ENCODE measurements around the gene NPIPA3.
"Not testable (repeated sequence)": the region's sequence is repeated elsewhere in the genome, so short reads cannot be mapped to it uniquely, and the experiment has no call there.

The NPIPA3 gene

GRCh38 chr16:14742273-14743128, 39.3 kb downstream of the NPIPA3 start, which contains the start of gene NPIPA2:
NPIPA2 (plus strand) TSS chr16:14742533; CDS start chr16:14748066, 5,533 bp downstream.
- not testable (repeated sequence) for DNase-seq (ENCODE audit: low read depth)

- DNase-seq (ENCODE audit: low read depth): not testable (repeated sequence)
Observed at GRCh38 chr16:14773654-14774053, 70.4 kb downstream of the NPIPA3 start.

GRCh38 chr16:14775624-14776023, 72.4 kb downstream of the NPIPA3 start:
- DNase-seq (ENCODE audit: low read depth): not testable (repeated sequence)
